NT2/D1 (cell line): ENCODE measurements around the gene B3GALT5.

ENCODE experiments used
- SUZ12 ChIP-seq: IDR thresholded peaks from 2 replicates; pipeline ENCODE4 v1.6.1; 2011; ENCODE audit not compliant: insufficient read length, insufficient read depth; ENCODE audit errors: extremely low read depth
- YY1 ChIP-seq: IDR thresholded peaks from 2 replicates; pipeline ENCODE4 v1.6.1; 2011; ENCODE audit not compliant: insufficient read length, insufficient read depth

- TF ChIP-seq SUZ12 = no peak
- TF ChIP-seq YY1 = no peak
These were observed 9.9 kb upstream of the B3GALT5 start for GRCh38 chr21:39602793-39603192.
